H1 (cell line): Measurements from ENCODE around the gene FGGY. TPM values are rescaled to one million over a fixed set of nuclear protein-coding genes. Genes with fewer than 3 reads are reported as not detected.

ENCODE experiments used
- CTCF ChIA-PET: fragments of 300-600 bp; sonication (Branson Sonifier 250); formaldehyde crosslinking; loops from one replicate; lab custom pipeline; 2021; ENCODE audit not compliant: partially characterized antibody; lab: Charles Lee
- POLR2A ChIA-PET: fragments of 300-600 bp; sonication (Branson Sonifier 250); formaldehyde crosslinking; loops from one replicate; lab custom pipeline; 2021; ENCODE audit warnings: inconsistent platforms; ENCODE audit not compliant: partially characterized antibody; lab: Charles Lee
- DNase-seq, 2 experiments: peaks; one replicate each; pipeline versions ENCODE4 v3.0.0 to v3.0.0-alpha.2; 2010 to 2022; ENCODE audit warnings: low spot score in 2 of 2, low read depth in 1 of 2, mixed read lengths in 1 of 2
- FAIRE-seq: peaks from 2 replicates; lab custom pipeline; 2011; peaks lifted over from hg19 to GRCh38; lab: Jason Lieb, UNC
- H2AFZ ChIP-seq: 2 replicates; pipeline ENCODE4 v1.8.1; 2012; ENCODE audit warnings: low read length, inconsistent platforms
- H2AK5ac ChIP-seq: 2 replicates; pipeline ENCODE4 v1.6.1; 2013; ENCODE audit warnings: low read depth, low read length
- H2BK120ac ChIP-seq: replicated peaks from 2 replicates; pipeline ENCODE3; 2013; ENCODE audit warnings: low read depth, low read length, inconsistent platforms
- H2BK12ac ChIP-seq: 2 replicates; pipeline ENCODE4 v1.6.1; 2013; ENCODE audit warnings: low read depth, low read length
- H2BK15ac ChIP-seq: 2 replicates; pipeline ENCODE4 v1.6.1; 2013; ENCODE audit warnings: low read length
- H2BK20ac ChIP-seq: 2 replicates; pipeline ENCODE4 v1.6.1; 2013; ENCODE audit warnings: low read length
- H2BK5ac ChIP-seq: 2 replicates; pipeline ENCODE4 v1.6.1; 2013; ENCODE audit warnings: low read depth, low read length
- H3K14ac ChIP-seq: 2 replicates; pipeline ENCODE4 v1.6.1; 2013; ENCODE audit warnings: inconsistent platforms; ENCODE audit not compliant: insufficient read length
- H3K18ac ChIP-seq: 2 replicates; pipeline ENCODE4 v1.6.1; 2013; ENCODE audit warnings: low read length; ENCODE audit errors: extremely low read depth
- H3K23ac ChIP-seq: 2 replicates; pipeline ENCODE4 v1.6.1; 2013; ENCODE audit warnings: inconsistent platforms; ENCODE audit not compliant: insufficient read length
- H3K23me2 ChIP-seq: 2 replicates; pipeline ENCODE4 v1.6.1; 2013; ENCODE audit warnings: low read depth, low read length
- H3K27ac ChIP-seq: 2 replicates; pipeline ENCODE4 v1.6.1; 2011; ENCODE audit warnings: low read depth, low read length, inconsistent platforms
- H3K27me3 ChIP-seq, 4 experiments: replicated peaks in 1 of 4; 1 replicate in 1 of 4; 2 replicates in 3 of 4; pipeline versions ENCODE4 v1.6.1 to v1.8.1; 2011 to 2013; ENCODE audit warnings: low read length in 3 of 4, mild to moderate bottlenecking in 3 of 4, inconsistent platforms in 2 of 4, mixed read lengths in 2 of 4, moderate library complexity in 1 of 4; ENCODE audit not compliant: control insufficient read depth in 3 of 4, insufficient read depth in 3 of 4; ENCODE audit errors: extremely low read depth in 1 of 4
- H3K36me3 ChIP-seq, 4 experiments: 2 replicates each; pipeline versions ENCODE4 v1.6.1 to v1.8.1; 2011 to 2013; ENCODE audit warnings: mild to moderate bottlenecking in 4 of 4, low read length in 3 of 4, moderate library complexity in 2 of 4, control low read depth in 1 of 4, inconsistent platforms in 1 of 4; ENCODE audit not compliant: insufficient read depth in 4 of 4, control insufficient read depth in 2 of 4
- H3K4ac ChIP-seq: replicated peaks from 2 replicates; pipeline ENCODE3; 2013; ENCODE audit warnings: low read length, low read depth, mixed read lengths, inconsistent platforms; ENCODE audit not compliant: insufficient read length
- H3K4me1 ChIP-seq, 4 experiments: replicated peaks in 1 of 4; 1 replicate in 1 of 4; 2 replicates in 3 of 4; pipeline versions ENCODE4 v1.6.1 to v1.8.1; 2011 to 2013; ENCODE audit warnings: low read length in 3 of 4, inconsistent platforms in 2 of 4, mixed read lengths in 1 of 4; ENCODE audit not compliant: insufficient read depth in 4 of 4, control insufficient read depth in 3 of 4
- H3K4me2 ChIP-seq, 2 experiments: 2 replicates each; pipeline versions ENCODE4 v1.6.1 to v1.8.1; 2011 to 2013; ENCODE audit warnings: low read depth in 2 of 2, low read length in 2 of 2, control low read depth in 1 of 2, inconsistent platforms in 1 of 2, mild to moderate bottlenecking in 1 of 2; ENCODE audit not compliant: insufficient read depth in 1 of 2
- H3K4me3 ChIP-seq, 4 experiments: fragments of 200-600, 300-600 bp in 1 of 4; sonication (generic), shearing (Covaris generic), sonication (Bioruptor Twin) in 1 of 4; 2 replicates each; pipeline versions ENCODE4 v1.5.1 to v1.8.1; 2011 to 2016; ENCODE audit warnings: low read length in 4 of 4, low read depth in 3 of 4, control low read depth in 2 of 4, inconsistent platforms in 2 of 4, mild to moderate bottlenecking in 2 of 4, mixed read lengths in 1 of 4, moderate library complexity in 1 of 4; ENCODE audit not compliant: insufficient read depth in 2 of 4; ENCODE audit errors: extremely low read depth in 1 of 4
- H3K56ac ChIP-seq: replicated peaks from 2 replicates; pipeline ENCODE3; 2013; ENCODE audit warnings: low read depth, mild to moderate bottlenecking, mixed read lengths, low read length, inconsistent platforms; ENCODE audit not compliant: insufficient read length
- H3K79me1 ChIP-seq: 2 replicates; pipeline ENCODE4 v1.6.1; 2013; ENCODE audit warnings: low read depth, low read length, control low read depth
- H3K79me2 ChIP-seq, 2 experiments: 2 replicates each; pipeline versions ENCODE4 v1.6.1 to v1.8.1; 2012 to 2013; ENCODE audit warnings: low read length in 2 of 2, mild to moderate bottlenecking in 2 of 2, inconsistent platforms in 1 of 2; ENCODE audit not compliant: insufficient read depth in 2 of 2, control insufficient read depth in 1 of 2
- H3K9ac ChIP-seq, 4 experiments: replicated peaks in 1 of 4; 1 replicate in 1 of 4; 2 replicates in 3 of 4; pipeline versions ENCODE4 v1.6.1 to v1.8.1; 2011 to 2013; ENCODE audit warnings: low read depth in 3 of 4, low read length in 3 of 4, control low read depth in 2 of 4, mild to moderate bottlenecking in 2 of 4, moderate library complexity in 2 of 4, inconsistent platforms in 1 of 4; ENCODE audit errors: extremely low read depth in 1 of 4
- H3K9me3 ChIP-seq, 2 experiments: 2 replicates each; pipeline versions ENCODE4 v1.6.1 to v1.8.1; 2012 to 2013; ENCODE audit warnings: mild to moderate bottlenecking in 2 of 2, moderate library complexity in 2 of 2, control low read depth in 1 of 2, inconsistent platforms in 1 of 2, low read depth in 1 of 2, low read length in 1 of 2, mixed read lengths in 1 of 2; ENCODE audit not compliant: insufficient read depth in 2 of 2
- H4K20me1 ChIP-seq, 2 experiments: replicated peaks in 1 of 2; 2 replicates each; pipeline versions ENCODE3 to v1.8.1; 2011 to 2013; ENCODE audit warnings: inconsistent platforms in 2 of 2, low read length in 2 of 2, mild to moderate bottlenecking in 1 of 2; ENCODE audit not compliant: insufficient read depth in 2 of 2, control insufficient read depth in 1 of 2
- H4K5ac ChIP-seq: 2 replicates; pipeline ENCODE4 v1.6.1; 2013; ENCODE audit warnings: low read length, low read depth, mixed read lengths, inconsistent platforms; ENCODE audit not compliant: insufficient read length
- H4K8ac ChIP-seq: 2 replicates; pipeline ENCODE4 v1.8.0; 2013; ENCODE audit warnings: mild to moderate bottlenecking, moderate library complexity, low read length, inconsistent platforms; ENCODE audit not compliant: insufficient read depth; ENCODE audit errors: extremely low read depth
- H4K91ac ChIP-seq: replicated peaks from 2 replicates; pipeline ENCODE3; 2013; ENCODE audit warnings: low read length, mixed read lengths, inconsistent platforms; ENCODE audit not compliant: insufficient read length
- BACH1 ChIP-seq: IDR thresholded peaks from 2 replicates; pipeline ENCODE4 v1.6.1; 2012; ENCODE audit warnings: low read length, improper control_type of control experiment
- JUN ChIP-seq: IDR thresholded peaks from 2 replicates; pipeline ENCODE4 v1.6.1; 2011; ENCODE audit warnings: low read depth, mild to moderate bottlenecking, improper control_type of control experiment, low read length
- KDM5A ChIP-seq: fragments of 200-600 bp; IDR thresholded peaks from 2 replicates; pipeline ENCODE4 v1.7.1; 2012; ENCODE audit warnings: mild to moderate bottlenecking, low read length, inconsistent platforms, mixed read lengths
- NANOG ChIP-seq: IDR thresholded peaks from 2 replicates; pipeline ENCODE4 v1.6.1; 2011; ENCODE audit warnings: low read length, low read depth, mild to moderate bottlenecking, inconsistent platforms; ENCODE audit not compliant: insufficient read depth, poor library complexity, severe bottlenecking
- SUZ12 ChIP-seq: fragments of 200-600 bp; sonication (generic); IDR thresholded peaks from 2 replicates; pipeline ENCODE4 v1.6.1; 2012; ENCODE audit warnings: mild to moderate bottlenecking, inconsistent platforms, low read length, moderate library complexity, mixed read lengths
- WGBS, 2 experiments: shearing (Covaris generic) in 1 of 2; methylation state at CpG; one replicate each; pipeline versions ENCODE4 v1.1.6 to v1.1.7; 2013 to 2015; ENCODE audit warnings: low lambda C conversion rate in 2 of 2, mixed read lengths in 2 of 2, inconsistent platforms in 1 of 2, low coverage in 1 of 2, missing lambda C conversion rate in 1 of 2; ENCODE audit not compliant: insufficient replicate concordance in 2 of 2, insufficient coverage in 1 of 2, insufficient read length in 1 of 2; ENCODE audit errors: extremely low coverage in 1 of 2, missing lambda C conversion rate in 1 of 2; 5-methylcytosine and 5-hydroxymethylcytosine counted together
- polyA plus RNA-seq, 7 experiments: library from polyadenylated mRNA; depleted of rRNA in 3 of 7; stranded (reverse) in 5 of 7; unstranded in 2 of 7; fragments of >200 nt in 5 of 7; fragments of 200-250 nt in 2 of 7; gene quantifications; 1 replicate in 5 of 7; 2 replicates in 1 of 7; 4 replicates in 1 of 7; pipeline versions ENCODE4 v1.2.1 to v1.2.3, GENCODE V29; 2011 to 2013; ENCODE audit warnings: missing spikeins in 2 of 7, mixed read lengths in 2 of 7
- total RNA-seq: library from RNA; stranded (reverse); fragmentation: NEBNext Ultra II Directional; extraction: Animal tissue kit (Norgen Biotek cat#: 25700); gene quantifications from 2 replicates; pipeline ENCODE4 v1.2.1, GENCODE V29; 2021
- TF ChIP-seq, protein P1 (sequence below): IDR thresholded peaks from 2 replicates; pipeline ENCODE4 v1.6.1; 2011; ENCODE audit warnings: low read length, improper control_type of control experiment
- TF ChIP-seq, protein P2 (sequence below): IDR thresholded peaks from 2 replicates; pipeline ENCODE4 v1.6.1; 2011; ENCODE audit warnings: low read depth, mild to moderate bottlenecking, low read length; ENCODE audit not compliant: insufficient read depth
- TF ChIP-seq, protein P3 (sequence below): IDR thresholded peaks from 2 replicates; pipeline ENCODE4 v1.6.1; 2012; ENCODE audit warnings: low read length, inconsistent platforms

The FGGY gene
- total and polyA plus RNA-seq, 2 of the 8 experiments (the other 6 are each of a cell fraction or from before 2014, with no cell fraction given), result 10.3 to 12.5 TPM

DNA sequence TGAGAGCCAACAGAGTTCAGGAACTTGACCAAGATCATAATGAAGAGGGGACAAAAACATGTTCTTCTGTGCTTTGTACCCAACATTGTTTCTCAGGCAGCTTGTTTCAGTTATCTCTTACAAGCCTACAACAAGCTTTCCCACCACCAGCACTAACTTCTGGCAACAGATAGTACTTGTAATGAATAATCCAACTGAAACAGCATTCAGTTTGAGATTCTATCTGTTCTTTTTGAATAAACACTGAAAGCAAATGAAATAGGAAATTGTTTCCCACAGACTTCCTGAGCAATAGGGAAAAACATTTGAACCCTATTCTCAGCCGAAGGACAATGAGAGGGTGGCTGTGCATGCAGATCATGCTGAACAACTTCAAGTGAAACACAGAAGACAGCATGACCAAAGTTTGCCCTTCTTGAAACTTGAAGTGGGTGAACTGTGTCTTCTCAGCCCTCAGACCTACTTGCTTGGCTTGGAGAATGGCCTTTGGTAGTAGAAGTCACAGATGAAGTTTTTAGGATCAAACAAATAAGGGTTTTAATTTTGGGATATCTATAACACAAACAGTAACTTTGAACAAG, 506.7 kb downstream of the FGGY start:
- WGBS, 2 experiments, result 88% methylated on average over 1 of the region's 1 CpG; no CpG with 5 or more reads in 1 of the 2 experiments
- POLR2A ChIA-PET, result no interaction called here
- Histone ChIP-seq H2AFZ (no peak overlapping the region), H3K56ac (no peak overlapping the region), H2BK5ac (no peak overlapping the region), H4K5ac (no peak overlapping the region), H2BK15ac (no peak overlapping the region), H2BK12ac (no peak overlapping the region), H3K27me3 (no peaks in the 10 kb centered on the region; a peak in 1 of 7 replicates), H3K4me2 (no peak overlapping the region), H3K14ac (no peak overlapping the region), H4K91ac (no peak overlapping the region), H4K8ac (no peak overlapping the region), H3K79me1 (no peaks in the 10 kb centered on the region)
- no peak for TF ChIP-seq NANOG
- no peak for TF ChIP-seq KDM5A
- TF ChIP-seq JUN, result no peak
- TF ChIP-seq, protein P1, sequence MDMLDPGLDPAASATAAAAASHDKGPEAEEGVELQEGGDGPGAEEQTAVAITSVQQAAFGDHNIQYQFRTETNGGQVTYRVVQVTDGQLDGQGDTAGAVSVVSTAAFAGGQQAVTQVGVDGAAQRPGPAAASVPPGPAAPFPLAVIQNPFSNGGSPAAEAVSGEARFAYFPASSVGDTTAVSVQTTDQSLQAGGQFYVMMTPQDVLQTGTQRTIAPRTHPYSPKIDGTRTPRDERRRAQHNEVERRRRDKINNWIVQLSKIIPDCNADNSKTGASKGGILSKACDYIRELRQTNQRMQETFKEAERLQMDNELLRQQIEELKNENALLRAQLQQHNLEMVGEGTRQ, result no peak
- TF ChIP-seq, protein P2, sequence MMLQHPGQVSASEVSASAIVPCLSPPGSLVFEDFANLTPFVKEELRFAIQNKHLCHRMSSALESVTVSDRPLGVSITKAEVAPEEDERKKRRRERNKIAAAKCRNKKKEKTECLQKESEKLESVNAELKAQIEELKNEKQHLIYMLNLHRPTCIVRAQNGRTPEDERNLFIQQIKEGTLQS, result no peak
- TF ChIP-seq BACH1, result no peak
- TF ChIP-seq SUZ12, result no peak
- TF ChIP-seq, protein P3, sequence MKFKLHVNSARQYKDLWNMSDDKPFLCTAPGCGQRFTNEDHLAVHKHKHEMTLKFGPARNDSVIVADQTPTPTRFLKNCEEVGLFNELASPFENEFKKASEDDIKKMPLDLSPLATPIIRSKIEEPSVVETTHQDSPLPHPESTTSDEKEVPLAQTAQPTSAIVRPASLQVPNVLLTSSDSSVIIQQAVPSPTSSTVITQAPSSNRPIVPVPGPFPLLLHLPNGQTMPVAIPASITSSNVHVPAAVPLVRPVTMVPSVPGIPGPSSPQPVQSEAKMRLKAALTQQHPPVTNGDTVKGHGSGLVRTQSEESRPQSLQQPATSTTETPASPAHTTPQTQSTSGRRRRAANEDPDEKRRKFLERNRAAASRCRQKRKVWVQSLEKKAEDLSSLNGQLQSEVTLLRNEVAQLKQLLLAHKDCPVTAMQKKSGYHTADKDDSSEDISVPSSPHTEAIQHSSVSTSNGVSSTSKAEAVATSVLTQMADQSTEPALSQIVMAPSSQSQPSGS, result no peak
- TF ChIP-seq, all 59 proteins: peak for 0
- H4K20me1 ChIP-seq, result no peaks in the 10 kb centered on the region
- H3K9me3 ChIP-seq, result no peaks in the 10 kb centered on the region
- H3K18ac ChIP-seq, result no peak overlapping the region
- H3K9ac ChIP-seq, result no peak overlapping the region
- no peaks in the 10 kb centered on the region for H3K36me3 ChIP-seq
- no peaks in the 10 kb centered on the region for H3K4me1 ChIP-seq
- H2BK120ac ChIP-seq, result no peak overlapping the region
- H2AK5ac ChIP-seq, result no peak overlapping the region
- no peaks in the 10 kb centered on the region for H3K23me2 ChIP-seq
- H2BK20ac ChIP-seq, result no peak overlapping the region
- CTCF ChIA-PET, result interaction anchor here (1.7 kb wide), 1 partner anchor 144 kb away, joined by 3 read pairs; no protein-coding TSS in a partner anchor
- no peak for FAIRE-seq
- H3K4me3 ChIP-seq, result no peak overlapping the region
- DNase-seq, result no peak
- no peaks in the 10 kb centered on the region for H3K79me2 ChIP-seq
- H3K23ac ChIP-seq, result no peak overlapping the region
- no peak overlapping the region for H3K27ac ChIP-seq
- H3K4ac ChIP-seq, result no peak overlapping the region
